HL-60 (cell line): Measurements from ENCODE around the gene GOLPH3.

ENCODE experiments used
- DNase-seq, 2 experiments: peaks; one replicate each; pipeline ENCODE4 v3.0.0-alpha.2; 2010 to 2020; ENCODE audit warnings: low read depth in 1 of 2, low spot score in 1 of 2
- H3K27ac ChIP-seq: fragments of 250-450 bp; sonication (Bioruptor Pico); replicated peaks from 2 replicates; pipeline ENCODE4 v1.5.1; 2020; ENCODE audit warnings: mild to moderate bottlenecking, moderate library complexity
- H3K27me3 ChIP-seq: fragments of 250-450 bp; sonication (Bioruptor Pico); 2 replicates; pipeline ENCODE4 v1.5.1; 2021; ENCODE audit warnings: mild to moderate bottlenecking, moderate library complexity; ENCODE audit not compliant: insufficient read depth, poor library complexity, severe bottlenecking
- H3K4me3 ChIP-seq: replicated peaks from 2 replicates; pipeline ENCODE4 v1.5.1; 2011; ENCODE audit warnings: mild to moderate bottlenecking, control low read depth, low read length; ENCODE audit not compliant: insufficient read depth
- GABPA ChIP-seq: IDR thresholded peaks from 2 replicates; pipeline ENCODE4 v1.6.1; 2012; ENCODE audit warnings: low read depth
- POLR2AphosphoS5 ChIP-seq: IDR thresholded peaks from 2 replicates; pipeline ENCODE4 v1.6.1; 2012; ENCODE audit warnings: low read depth
- SPI1 ChIP-seq: IDR thresholded peaks from 2 replicates; pipeline ENCODE4 v1.6.1; 2012; ENCODE audit warnings: low read depth, mild to moderate bottlenecking, borderline replicate concordance
- TF ChIP-seq, protein P1 (sequence below): IDR thresholded peaks from one replicate; pipeline ENCODE4 v1.5.1; 2011; ENCODE audit warnings: low read length, control low read depth, inconsistent platforms; ENCODE audit not compliant: insufficient read depth
- TF ChIP-seq, protein P2 (sequence below): IDR thresholded peaks from 2 replicates; pipeline ENCODE4 v1.6.1; 2012; ENCODE audit warnings: low read depth; ENCODE audit not compliant: insufficient replicate concordance

GOLPH3 gene

DNA sequence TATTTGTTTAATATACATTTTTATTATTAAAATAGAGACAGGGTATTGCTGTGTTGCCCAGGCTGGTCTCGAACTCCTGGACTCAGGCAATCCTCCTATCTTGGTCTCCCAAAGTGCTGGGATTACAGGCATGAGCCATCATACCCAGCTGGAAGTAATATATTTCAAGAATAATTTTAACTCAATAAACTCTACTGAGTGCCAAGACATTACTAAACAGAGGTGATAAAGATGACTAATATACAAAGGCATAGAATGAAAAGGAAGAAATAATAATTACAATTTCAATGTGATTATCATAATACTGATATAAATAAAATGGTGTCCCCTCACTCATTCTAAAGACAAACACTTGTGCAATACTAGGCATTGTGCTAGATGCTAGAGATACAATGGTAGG, 13.9 kb downstream of the GOLPH3 start:
- DNase-seq, result no peak
- TF ChIP-seq, protein P1, sequence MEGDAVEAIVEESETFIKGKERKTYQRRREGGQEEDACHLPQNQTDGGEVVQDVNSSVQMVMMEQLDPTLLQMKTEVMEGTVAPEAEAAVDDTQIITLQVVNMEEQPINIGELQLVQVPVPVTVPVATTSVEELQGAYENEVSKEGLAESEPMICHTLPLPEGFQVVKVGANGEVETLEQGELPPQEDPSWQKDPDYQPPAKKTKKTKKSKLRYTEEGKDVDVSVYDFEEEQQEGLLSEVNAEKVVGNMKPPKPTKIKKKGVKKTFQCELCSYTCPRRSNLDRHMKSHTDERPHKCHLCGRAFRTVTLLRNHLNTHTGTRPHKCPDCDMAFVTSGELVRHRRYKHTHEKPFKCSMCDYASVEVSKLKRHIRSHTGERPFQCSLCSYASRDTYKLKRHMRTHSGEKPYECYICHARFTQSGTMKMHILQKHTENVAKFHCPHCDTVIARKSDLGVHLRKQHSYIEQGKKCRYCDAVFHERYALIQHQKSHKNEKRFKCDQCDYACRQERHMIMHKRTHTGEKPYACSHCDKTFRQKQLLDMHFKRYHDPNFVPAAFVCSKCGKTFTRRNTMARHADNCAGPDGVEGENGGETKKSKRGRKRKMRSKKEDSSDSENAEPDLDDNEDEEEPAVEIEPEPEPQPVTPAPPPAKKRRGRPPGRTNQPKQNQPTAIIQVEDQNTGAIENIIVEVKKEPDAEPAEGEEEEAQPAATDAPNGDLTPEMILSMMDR, result no peak
- TF ChIP-seq, protein P2, sequence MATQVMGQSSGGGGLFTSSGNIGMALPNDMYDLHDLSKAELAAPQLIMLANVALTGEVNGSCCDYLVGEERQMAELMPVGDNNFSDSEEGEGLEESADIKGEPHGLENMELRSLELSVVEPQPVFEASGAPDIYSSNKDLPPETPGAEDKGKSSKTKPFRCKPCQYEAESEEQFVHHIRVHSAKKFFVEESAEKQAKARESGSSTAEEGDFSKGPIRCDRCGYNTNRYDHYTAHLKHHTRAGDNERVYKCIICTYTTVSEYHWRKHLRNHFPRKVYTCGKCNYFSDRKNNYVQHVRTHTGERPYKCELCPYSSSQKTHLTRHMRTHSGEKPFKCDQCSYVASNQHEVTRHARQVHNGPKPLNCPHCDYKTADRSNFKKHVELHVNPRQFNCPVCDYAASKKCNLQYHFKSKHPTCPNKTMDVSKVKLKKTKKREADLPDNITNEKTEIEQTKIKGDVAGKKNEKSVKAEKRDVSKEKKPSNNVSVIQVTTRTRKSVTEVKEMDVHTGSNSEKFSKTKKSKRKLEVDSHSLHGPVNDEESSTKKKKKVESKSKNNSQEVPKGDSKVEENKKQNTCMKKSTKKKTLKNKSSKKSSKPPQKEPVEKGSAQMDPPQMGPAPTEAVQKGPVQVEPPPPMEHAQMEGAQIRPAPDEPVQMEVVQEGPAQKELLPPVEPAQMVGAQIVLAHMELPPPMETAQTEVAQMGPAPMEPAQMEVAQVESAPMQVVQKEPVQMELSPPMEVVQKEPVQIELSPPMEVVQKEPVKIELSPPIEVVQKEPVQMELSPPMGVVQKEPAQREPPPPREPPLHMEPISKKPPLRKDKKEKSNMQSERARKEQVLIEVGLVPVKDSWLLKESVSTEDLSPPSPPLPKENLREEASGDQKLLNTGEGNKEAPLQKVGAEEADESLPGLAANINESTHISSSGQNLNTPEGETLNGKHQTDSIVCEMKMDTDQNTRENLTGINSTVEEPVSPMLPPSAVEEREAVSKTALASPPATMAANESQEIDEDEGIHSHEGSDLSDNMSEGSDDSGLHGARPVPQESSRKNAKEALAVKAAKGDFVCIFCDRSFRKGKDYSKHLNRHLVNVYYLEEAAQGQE, result no peak
- no peak for TF ChIP-seq SPI1
- no peak for TF ChIP-seq GABPA
- no peak for TF ChIP-seq POLR2AphosphoS5
- H3K27me3 ChIP-seq, result no peaks in the 10 kb centered on the region
- H3K27ac ChIP-seq, result no peak overlapping the region
- no peak overlapping the region for H3K4me3 ChIP-seq

DNA sequence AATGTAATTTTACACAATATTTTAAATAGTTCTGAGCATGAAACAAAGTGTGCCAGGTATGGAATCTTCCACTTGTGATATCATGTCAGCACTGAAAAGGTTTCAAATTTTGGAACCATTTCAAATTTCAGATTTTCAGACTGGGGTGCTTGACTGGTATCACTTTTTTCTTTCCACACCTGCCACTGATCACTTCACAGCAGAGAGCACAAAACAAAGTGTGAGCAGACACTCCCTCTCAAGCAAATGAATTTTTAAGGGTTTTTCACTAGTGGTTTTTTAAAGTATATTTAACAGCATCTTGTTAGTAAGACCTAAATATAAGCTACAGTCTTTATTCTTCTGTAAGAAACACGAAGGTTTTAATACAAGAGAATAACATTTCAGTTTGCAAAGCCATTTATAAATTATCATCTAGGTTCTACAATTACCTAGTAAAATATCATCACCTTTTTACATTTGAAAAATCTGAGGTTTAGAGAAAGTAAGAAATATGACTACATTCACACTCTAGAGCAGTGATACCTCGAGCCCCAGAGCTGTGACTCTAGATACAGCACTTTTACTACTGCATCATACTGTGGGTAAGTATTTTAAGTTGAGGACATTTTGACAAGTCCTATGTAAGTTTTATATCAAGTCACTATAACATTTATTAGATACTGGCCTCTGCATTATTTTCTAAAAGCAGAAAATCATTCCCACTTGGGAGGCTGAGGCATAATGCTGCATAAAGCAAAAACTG, 14.6 kb downstream of the GOLPH3 start:
- Histone ChIP-seq H3K27me3 (no peaks in the 10 kb centered on the region), H3K27ac (no peak overlapping the region), H3K4me3 (no peak overlapping the region)
- TF ChIP-seq SPI1 (no peak), POLR2AphosphoS5 (no peak), GABPA (no peak)
- TF ChIP-seq, protein P2, result no peak
- TF ChIP-seq, protein P1, result no peak
- no peak for DNase-seq

DNA sequence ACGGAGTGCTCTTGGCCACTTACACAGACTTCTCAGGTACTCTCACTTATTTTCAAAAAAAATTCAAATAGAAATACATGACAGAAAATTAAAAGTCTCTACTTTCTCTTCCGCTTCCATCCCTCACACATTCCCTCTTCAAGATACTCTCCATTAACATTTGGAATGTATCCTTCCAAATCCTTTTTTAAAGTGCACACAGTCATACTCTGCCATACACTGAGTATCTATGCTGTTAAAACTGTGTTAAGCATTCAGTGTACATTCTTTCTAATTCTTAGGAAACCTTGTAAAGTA, 15.5 kb downstream of the GOLPH3 start:
- TF ChIP-seq, protein P1, result no peak
- TF ChIP-seq GABPA (no peak), POLR2AphosphoS5 (no peak), SPI1 (no peak)
- TF ChIP-seq, protein P2, result no peak

More for the DNA sequence above, 15.5 kb downstream of the GOLPH3 start:
- H3K27ac ChIP-seq, result no peak overlapping the region
- no peak overlapping the region for H3K4me3 ChIP-seq
- no peak for DNase-seq
- no peaks in the 10 kb centered on the region for H3K27me3 ChIP-seq
